ENCODE results near the gene SKIL.

The SKIL gene

DNA sequence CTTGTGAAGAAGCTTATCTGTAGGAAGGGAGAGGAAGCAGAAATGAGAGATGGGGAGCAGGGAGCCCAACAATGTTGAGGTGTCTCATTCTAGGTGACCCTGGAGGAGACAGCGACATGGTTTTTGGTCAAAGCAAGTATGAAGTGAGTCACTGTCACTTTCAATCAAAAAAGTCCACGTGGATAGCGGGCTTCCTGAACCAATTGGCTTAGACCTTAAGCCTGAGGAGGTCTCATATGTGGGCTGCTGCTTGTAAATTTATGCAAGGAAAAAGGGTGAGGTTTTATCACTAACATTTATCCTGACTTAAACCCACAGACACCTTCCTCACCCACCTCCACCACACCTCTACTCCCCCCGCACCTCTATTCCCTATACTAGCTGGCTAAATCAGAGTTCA lies 83.9 kb downstream of the SKIL start:
- Histone ChIP-seq H2AFZ (ENCODE audit: low read length) (no peak overlapping the region), H3K27me3 (ENCODE audit: insufficient read depth, low read length, poor library complexity, severe bottlenecking) (no peaks in the 10 kb centered on the region), H3K4me1 (ENCODE audit: insufficient read depth, low read length, poor library complexity, severe bottlenecking) (no peaks in the 10 kb centered on the region), H3F3A (ENCODE audit: low read depth) (no peaks in the 10 kb centered on the region), H3K9ac (ENCODE audit: low read depth, low read length, poor library complexity, severe bottlenecking) (no peak overlapping the region), H3K36me3 (ENCODE audit: insufficient read depth, low read length) (no peaks in the 10 kb centered on the region), H3K4me3 (ENCODE audit: low read length, poor library complexity, severe bottlenecking) (no peak overlapping the region), H3K79me2 (ENCODE audit: insufficient read depth, low read length) (no peaks in the 10 kb centered on the region), H3K4me2 (ENCODE audit: low read depth, low read length, poor library complexity, severe bottlenecking) (no peak overlapping the region), H4K20me1 (ENCODE audit: insufficient read depth, low read length, poor library complexity, severe bottlenecking) (no peaks in the 10 kb centered on the region), H3K9me2 (replicated peaks; ENCODE audit: low read depth, low read length) (no peaks in the 10 kb centered on the region), H3K9me3 (ENCODE audit: insufficient read depth, low read depth, low read length) (no peaks in the 10 kb centered on the region)
- no peak for TF ChIP-seq EZH2phosphoT487 (IDR thresholded peaks at IDR 0.05; ENCODE audit: borderline replicate concordance)
- TF ChIP-seq, protein P1, sequence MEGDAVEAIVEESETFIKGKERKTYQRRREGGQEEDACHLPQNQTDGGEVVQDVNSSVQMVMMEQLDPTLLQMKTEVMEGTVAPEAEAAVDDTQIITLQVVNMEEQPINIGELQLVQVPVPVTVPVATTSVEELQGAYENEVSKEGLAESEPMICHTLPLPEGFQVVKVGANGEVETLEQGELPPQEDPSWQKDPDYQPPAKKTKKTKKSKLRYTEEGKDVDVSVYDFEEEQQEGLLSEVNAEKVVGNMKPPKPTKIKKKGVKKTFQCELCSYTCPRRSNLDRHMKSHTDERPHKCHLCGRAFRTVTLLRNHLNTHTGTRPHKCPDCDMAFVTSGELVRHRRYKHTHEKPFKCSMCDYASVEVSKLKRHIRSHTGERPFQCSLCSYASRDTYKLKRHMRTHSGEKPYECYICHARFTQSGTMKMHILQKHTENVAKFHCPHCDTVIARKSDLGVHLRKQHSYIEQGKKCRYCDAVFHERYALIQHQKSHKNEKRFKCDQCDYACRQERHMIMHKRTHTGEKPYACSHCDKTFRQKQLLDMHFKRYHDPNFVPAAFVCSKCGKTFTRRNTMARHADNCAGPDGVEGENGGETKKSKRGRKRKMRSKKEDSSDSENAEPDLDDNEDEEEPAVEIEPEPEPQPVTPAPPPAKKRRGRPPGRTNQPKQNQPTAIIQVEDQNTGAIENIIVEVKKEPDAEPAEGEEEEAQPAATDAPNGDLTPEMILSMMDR (conservative IDR thresholded peaks at IDR 0.05; ENCODE audit: low read length): no peak

DNA sequence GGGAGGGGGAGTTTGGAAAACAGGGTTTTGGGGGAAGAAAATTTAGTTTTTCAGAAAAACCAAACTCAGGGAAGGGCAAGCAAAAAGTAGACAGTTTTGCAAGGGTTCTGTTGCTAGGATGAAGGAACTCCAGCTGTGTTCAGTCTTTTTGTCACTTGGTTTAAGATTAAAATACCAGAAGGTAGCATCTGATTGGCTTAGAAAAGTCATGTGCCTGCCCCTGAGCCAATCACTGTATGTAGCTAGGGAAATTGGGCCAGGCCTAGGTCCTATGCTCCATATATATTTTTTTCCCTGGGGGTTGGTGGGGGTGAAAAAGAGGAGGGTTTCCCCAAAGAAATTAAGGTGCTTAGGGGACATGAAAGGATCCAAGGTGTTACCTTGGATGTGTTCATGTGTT lies 85.4 kb downstream of the SKIL start:
- no peaks in the 10 kb centered on the region for H3F3A ChIP-seq (ENCODE audit: low read depth)
- H3K4me3 ChIP-seq (ENCODE audit: low read length, poor library complexity, severe bottlenecking): no peak overlapping the region
- H3K79me2 ChIP-seq (ENCODE audit: insufficient read depth, low read length): no peaks in the 10 kb centered on the region
- no peak overlapping the region for H2AFZ ChIP-seq (ENCODE audit: low read length)
- no peak for TF ChIP-seq EZH2phosphoT487 (IDR thresholded peaks at IDR 0.05; ENCODE audit: borderline replicate concordance)
- TF ChIP-seq, protein P1 (conservative IDR thresholded peaks at IDR 0.05; ENCODE audit: low read length): no peak
- no peaks in the 10 kb centered on the region for H3K36me3 ChIP-seq (ENCODE audit: insufficient read depth, low read length)
- H3K9me2 ChIP-seq (replicated peaks; ENCODE audit: low read depth, low read length): no peaks in the 10 kb centered on the region
- H3K9me3 ChIP-seq (ENCODE audit: insufficient read depth, low read depth, low read length): no peaks in the 10 kb centered on the region
- no peaks in the 10 kb centered on the region for H4K20me1 ChIP-seq (ENCODE audit: insufficient read depth, low read length, poor library complexity, severe bottlenecking)
- H3K27me3 ChIP-seq (ENCODE audit: insufficient read depth, low read length, poor library complexity, severe bottlenecking): no peaks in the 10 kb centered on the region
- H3K9ac ChIP-seq (ENCODE audit: low read depth, low read length, poor library complexity, severe bottlenecking): no peak overlapping the region
- no peak overlapping the region for H3K4me2 ChIP-seq (ENCODE audit: low read depth, low read length, poor library complexity, severe bottlenecking)
- H3K4me1 ChIP-seq (ENCODE audit: insufficient read depth, low read length, poor library complexity, severe bottlenecking): no peaks in the 10 kb centered on the region

DNA sequence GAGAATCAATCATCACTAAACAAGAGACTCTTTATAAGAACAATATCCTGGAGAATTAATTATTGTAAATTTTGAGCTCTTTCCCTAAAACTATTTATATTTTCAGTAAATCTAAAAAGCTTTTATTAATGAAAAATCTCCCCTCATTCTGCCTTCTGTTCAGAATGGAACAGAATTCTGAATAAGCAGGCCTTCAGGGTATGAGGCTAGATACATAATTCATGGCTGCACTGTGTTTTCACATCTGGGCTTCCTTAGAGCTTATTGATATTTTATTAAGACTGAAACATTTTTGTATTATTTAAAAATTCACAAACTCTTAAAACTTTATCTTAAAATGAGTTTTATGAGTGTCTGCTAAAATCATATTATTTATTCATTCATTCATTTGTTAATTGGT lies 85.9 kb downstream of the SKIL start:
- Histone ChIP-seq H3K4me2 (ENCODE audit: low read depth, low read length, poor library complexity, severe bottlenecking) (no peak overlapping the region), H3K36me3 (ENCODE audit: insufficient read depth, low read length) (no peaks in the 10 kb centered on the region), H3K27me3 (ENCODE audit: insufficient read depth, low read length, poor library complexity, severe bottlenecking) (no peaks in the 10 kb centered on the region), H3K9me2 (replicated peaks; ENCODE audit: low read depth, low read length) (no peaks in the 10 kb centered on the region), H2AFZ (ENCODE audit: low read length) (no peak overlapping the region), H4K20me1 (ENCODE audit: insufficient read depth, low read length, poor library complexity, severe bottlenecking) (no peaks in the 10 kb centered on the region), H3F3A (ENCODE audit: low read depth) (no peaks in the 10 kb centered on the region), H3K79me2 (ENCODE audit: insufficient read depth, low read length) (no peaks in the 10 kb centered on the region), H3K4me1 (ENCODE audit: insufficient read depth, low read length, poor library complexity, severe bottlenecking) (no peaks in the 10 kb centered on the region), H3K9me3 (ENCODE audit: insufficient read depth, low read depth, low read length) (no peaks in the 10 kb centered on the region), H3K9ac (ENCODE audit: low read depth, low read length, poor library complexity, severe bottlenecking) (no peak overlapping the region), H3K4me3 (ENCODE audit: low read length, poor library complexity, severe bottlenecking) (no peak overlapping the region)
- no peak for TF ChIP-seq EZH2phosphoT487 (IDR thresholded peaks at IDR 0.05; ENCODE audit: borderline replicate concordance)
- TF ChIP-seq, protein P1 (conservative IDR thresholded peaks at IDR 0.05; ENCODE audit: low read length): no peak

Data from Loucy (cell line).